ENCODE measurements around the gene INPP5J. TPM values are rescaled to one million over a fixed set of nuclear protein-coding genes. Genes with fewer than 3 reads are reported as not detected.

The INPP5J gene
- total and polyA plus RNA-seq, 9 of the 15 experiments (the other 6 are each of a cell fraction or from before 2014, with no cell fraction given) = 0.10 to 6.3 (median 4.8) TPM

- TF ChIP-seq TRIM25 (IDR thresholded peaks at IDR 0.05; ENCODE audit: borderline replicate concordance) (no peak), SNRNP70 (optimal IDR thresholded peaks at IDR 0.05; ENCODE audit: low read depth, low read length) (no peak), E2F8 (IDR thresholded peaks at IDR 0.05; ENCODE audit: low read depth, partially characterized antibody) (no peak), ZMIZ1 (IDR thresholded peaks at IDR 0.05; ENCODE audit: low read depth in 2 of 2, low read length in 2 of 2) (no peak), RREB1 (CRISPR knock-in tag; IDR thresholded peaks at IDR 0.05) (no peak), NFRKB (IDR thresholded peaks at IDR 0.05; ENCODE audit: low read depth) (no peak), ZNF589 (CRISPR knock-in tag; IDR thresholded peaks at IDR 0.05; ENCODE audit: low read depth) (no peak)
These were observed 30.6 kb upstream of the INPP5J start (continued) for GRCh38 chr22:31092161-31092560.
